ENCODE results near the gene PFDN6. TPM values are rescaled to one million over a fixed set of nuclear protein-coding genes. Genes with fewer than 3 reads are reported as not detected.

PFDN6 gene
- total RNA-seq, 3 donors from 2014 or later (not counting 1 experiment from before 2014, with no cell fraction given): 19.2 to 26.5 (median 22.7) TPM

DNA sequence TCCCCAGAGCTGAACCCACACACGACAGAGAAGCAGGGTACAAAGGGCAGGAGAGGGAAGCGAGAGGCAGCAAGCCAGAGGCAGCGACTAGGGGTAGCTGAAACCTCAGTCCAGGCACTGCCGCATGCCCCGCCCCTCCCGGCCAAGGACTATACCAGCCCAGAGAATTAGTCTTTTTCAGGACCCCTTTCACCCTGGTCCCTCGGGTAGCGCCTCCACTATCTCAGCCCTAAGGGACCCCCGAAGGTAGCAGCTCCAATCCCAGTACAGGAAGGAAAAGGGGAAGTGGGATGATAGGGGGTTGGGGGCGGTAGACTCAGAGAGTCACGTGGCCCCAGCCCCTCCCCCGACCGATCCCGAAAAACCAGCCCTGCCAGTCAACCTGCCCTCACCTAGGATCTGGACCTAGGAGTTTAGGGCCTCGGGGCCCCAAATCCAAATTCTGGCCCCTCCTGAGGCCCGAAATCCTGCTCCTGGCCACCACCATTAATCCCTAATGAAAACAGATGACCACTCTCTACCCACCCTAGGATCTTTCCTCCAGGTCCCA is 8.1 kb downstream of the PFDN6 start:
- WGBS (ENCODE audit: insufficient coverage): 15% methylated on average over 13 of the region's 16 CpGs
- DNase-seq (no peak), ATAC-seq (no peak)
- Histone ChIP-seq H3K4me3 (ENCODE audit: low read length) (peak overlapping the region; percentile 29), H3K4me1 (ENCODE audit: control insufficient read depth, insufficient read depth, low read length) (peaks cover 30% of the 10 kb centered on the region), H3K9me3 (ENCODE audit: control insufficient read depth, insufficient read depth, low read length) (no peaks in the 10 kb centered on the region), H3K27me3 (ENCODE audit: control insufficient read depth, insufficient read depth, low read length) (no peaks in the 10 kb centered on the region), H3K36me3 (ENCODE audit: control insufficient read depth, insufficient read depth, low read length) (peaks cover 47% of the 10 kb centered on the region), H3K27ac (ENCODE audit: low read length) (peak overlapping the region; percentile 61)
- intact Hi-C loops (cut with micrococcal nuclease): no loop called here
- H3K4me3 Mint-ChIP-seq: peak overlapping the region; percentile 99
- H3K27ac Mint-ChIP-seq: peak overlapping the region; percentile 99
- H3K27me3 Mint-ChIP-seq (ENCODE audit: low read depth in 2 of 2): no peaks in the 10 kb centered on the region
- H3K4me1 Mint-ChIP-seq: peaks cover 30 to 53% of the 10 kb centered on the region in 2 donors
- no peaks in the 10 kb centered on the region for H3K9me3 Mint-ChIP-seq
- TF ChIP-seq, protein P1, sequence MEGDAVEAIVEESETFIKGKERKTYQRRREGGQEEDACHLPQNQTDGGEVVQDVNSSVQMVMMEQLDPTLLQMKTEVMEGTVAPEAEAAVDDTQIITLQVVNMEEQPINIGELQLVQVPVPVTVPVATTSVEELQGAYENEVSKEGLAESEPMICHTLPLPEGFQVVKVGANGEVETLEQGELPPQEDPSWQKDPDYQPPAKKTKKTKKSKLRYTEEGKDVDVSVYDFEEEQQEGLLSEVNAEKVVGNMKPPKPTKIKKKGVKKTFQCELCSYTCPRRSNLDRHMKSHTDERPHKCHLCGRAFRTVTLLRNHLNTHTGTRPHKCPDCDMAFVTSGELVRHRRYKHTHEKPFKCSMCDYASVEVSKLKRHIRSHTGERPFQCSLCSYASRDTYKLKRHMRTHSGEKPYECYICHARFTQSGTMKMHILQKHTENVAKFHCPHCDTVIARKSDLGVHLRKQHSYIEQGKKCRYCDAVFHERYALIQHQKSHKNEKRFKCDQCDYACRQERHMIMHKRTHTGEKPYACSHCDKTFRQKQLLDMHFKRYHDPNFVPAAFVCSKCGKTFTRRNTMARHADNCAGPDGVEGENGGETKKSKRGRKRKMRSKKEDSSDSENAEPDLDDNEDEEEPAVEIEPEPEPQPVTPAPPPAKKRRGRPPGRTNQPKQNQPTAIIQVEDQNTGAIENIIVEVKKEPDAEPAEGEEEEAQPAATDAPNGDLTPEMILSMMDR (IDR thresholded peaks at IDR 0.05): no peak
- no peaks in the 10 kb centered on the region for H3K36me3 Mint-ChIP-seq

DNA sequence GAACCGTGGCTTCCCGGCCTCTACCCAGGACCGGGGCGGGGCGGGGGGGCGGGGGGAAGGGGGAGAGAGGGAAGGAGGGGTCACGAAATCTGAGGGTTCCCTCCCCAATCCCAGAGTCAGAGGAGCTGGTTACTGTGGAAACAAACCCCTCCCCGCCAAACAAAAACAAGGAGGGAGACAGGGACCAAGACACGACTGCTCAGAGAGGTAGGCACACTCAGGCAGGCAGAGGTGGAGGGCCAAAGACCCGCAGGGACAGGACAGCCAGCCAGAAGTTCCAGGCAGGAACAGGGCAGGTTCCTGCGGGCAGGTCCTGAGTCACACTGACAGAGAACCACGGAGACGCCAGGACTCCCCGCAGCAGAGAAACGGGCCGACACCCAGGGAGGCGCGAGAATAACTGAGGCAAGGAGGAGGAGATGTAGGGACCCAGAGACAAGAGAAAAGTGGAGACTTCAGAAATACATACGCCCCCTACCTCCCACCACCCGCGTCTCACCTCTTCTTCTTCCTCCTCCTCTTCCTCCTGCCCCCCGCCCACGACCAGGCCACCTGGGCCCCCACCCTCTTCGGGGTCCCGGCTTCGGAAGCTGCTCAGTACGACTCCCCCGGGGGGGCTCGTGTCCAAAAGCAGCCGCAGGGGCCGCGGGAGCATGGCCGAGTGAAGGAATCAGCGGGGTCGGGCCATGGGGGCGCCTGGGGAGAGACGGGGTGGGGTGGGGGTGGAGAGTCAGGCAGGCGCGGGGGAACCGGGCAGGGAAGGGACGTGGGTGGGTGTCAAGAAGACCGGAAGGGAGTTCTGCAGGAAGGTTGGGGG is 8.8 kb downstream of the PFDN6 start:
- H3K4me3 Mint-ChIP-seq: peak overlapping the region; percentile 99
- peak overlapping the region; percentile 99 for H3K27ac Mint-ChIP-seq
- TF ChIP-seq, protein P1 (IDR thresholded peaks at IDR 0.05): no peak
- Histone ChIP-seq H3K27me3 (ENCODE audit: control insufficient read depth, insufficient read depth, low read length) (no peaks in the 10 kb centered on the region), H3K9me3 (ENCODE audit: control insufficient read depth, insufficient read depth, low read length) (no peaks in the 10 kb centered on the region), H3K4me3 (ENCODE audit: low read length) (peak overlapping the region; percentile 81), H3K36me3 (ENCODE audit: control insufficient read depth, insufficient read depth, low read length) (peaks cover 41% of the 10 kb centered on the region), H3K27ac (ENCODE audit: low read length) (peak overlapping the region; percentile 88), H3K4me1 (ENCODE audit: control insufficient read depth, insufficient read depth, low read length) (peaks cover 30% of the 10 kb centered on the region)
- intact Hi-C loops (cut with micrococcal nuclease): loop anchor here (2.0 kb wide), 2 partner anchors 15 to 97 kb away; partner anchors contain the start of genes RXRB and SLC39A7
- H3K4me1 Mint-ChIP-seq: peaks cover 30 to 53% of the 10 kb centered on the region in 2 donors
- ATAC-seq (peak in 2 of 3 donors; percentile 3 to 7), DNase-seq (peak in 1 of 2 donors; percentile 85)
- H3K27me3 Mint-ChIP-seq (ENCODE audit: low read depth in 2 of 2): no peaks in the 10 kb centered on the region
- no peaks in the 10 kb centered on the region for H3K36me3 Mint-ChIP-seq
- under 1% methylated on average over 34 of the region's 42 CpGs for WGBS (ENCODE audit: insufficient coverage)
- no peaks in the 10 kb centered on the region for H3K9me3 Mint-ChIP-seq

DNA sequence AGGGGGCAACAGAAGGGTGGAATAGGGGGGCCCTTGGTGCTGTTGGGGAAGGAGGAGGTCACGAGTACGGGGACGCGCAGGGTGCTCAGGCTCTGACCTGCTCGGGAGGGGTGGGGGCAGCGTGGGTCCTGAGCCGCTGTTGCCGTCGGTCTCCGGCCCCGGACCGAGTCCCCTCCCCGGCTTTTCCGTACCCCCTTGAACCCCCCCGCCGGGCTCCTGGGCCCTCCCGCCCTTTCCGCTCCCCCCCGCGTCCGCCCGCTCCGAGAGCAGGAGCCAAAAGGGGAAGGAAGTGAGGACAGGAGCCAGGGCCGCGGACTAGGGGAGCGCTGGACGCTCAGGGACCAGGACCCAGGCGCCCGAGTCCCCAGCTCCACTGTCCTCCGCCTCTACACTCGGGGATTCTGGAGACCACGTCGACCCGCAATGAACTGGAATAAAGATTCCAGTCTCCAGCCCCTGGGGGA is 9.4 kb downstream of the PFDN6 start, which contains the start of gene RGL2:
RGL2 (minus strand) TSS at position 170 of the 464 bp plus-strand sequence. CDS start 332 bp downstream, outside the sequence.
- TF ChIP-seq, protein P1 (IDR thresholded peaks at IDR 0.05): no peak
- H3K4me3 Mint-ChIP-seq: peak within 1 kb of the TSS; percentile 99
- Histone ChIP-seq H3K4me3 (ENCODE audit: low read length) (peak within 1 kb of the TSS; percentile 81), H3K27me3 (ENCODE audit: control insufficient read depth, insufficient read depth, low read length) (no peaks in the 10 kb centered on the region), H3K9me3 (ENCODE audit: control insufficient read depth, insufficient read depth, low read length) (no peaks in the 10 kb centered on the region), H3K36me3 (ENCODE audit: control insufficient read depth, insufficient read depth, low read length) (peaks cover 41% of the 10 kb centered on the region), H3K4me1 (ENCODE audit: control insufficient read depth, insufficient read depth, low read length) (peaks cover 30% of the 10 kb centered on the region), H3K27ac (ENCODE audit: low read length) (peak within 1 kb of the TSS; percentile 88)
- H3K36me3 Mint-ChIP-seq: no peaks in the 10 kb centered on the region
- 0% methylated on average over 34 of the region's 34 CpGs for WGBS (ENCODE audit: insufficient coverage)
- no peaks in the 10 kb centered on the region for H3K27me3 Mint-ChIP-seq (ENCODE audit: low read depth in 2 of 2)
- H3K4me1 Mint-ChIP-seq: peaks cover 35 to 57% of the 10 kb centered on the region in 2 donors
- DNase-seq (peak in 1 of 2 donors; percentile 74), ATAC-seq (peak; percentile 30 to 64 (median 35))
- intact Hi-C loops (cut with micrococcal nuclease): loop anchor here (1.0 to 2.0 kb wide), 4 partner anchors 10 to 98 kb away; partner anchors contain the start of genes B3GALT4, PFDN6, RXRB and SLC39A7
- no peaks in the 10 kb centered on the region for H3K9me3 Mint-ChIP-seq
- H3K27ac Mint-ChIP-seq: peak within 1 kb of the TSS; percentile 99
